NB4 (cell line): ENCODE measurements around the gene CABLES2.
A peak's percentile ranks its signal among the peaks of the same experiment; 100 is the strongest.

Experiments
- DNase-seq: peaks from one replicate; pipeline ENCODE4 v3.0.0; 2010; ENCODE audit warnings: low read depth
- H3K4me3 ChIP-seq: one replicate; pipeline ENCODE4 v1.5.1; 2011; ENCODE audit warnings: mild to moderate bottlenecking, low read depth, low read length, moderate library complexity
- CTCF ChIP-seq: IDR thresholded peaks from one replicate; pipeline ENCODE4 v1.5.1; 2012; ENCODE audit warnings: low read depth, low read length
- MAX ChIP-seq: IDR thresholded peaks from 2 replicates; pipeline ENCODE4 v1.6.1; 2011; ENCODE audit warnings: low read depth, low read length
- MYC ChIP-seq: IDR thresholded peaks from 2 replicates; pipeline ENCODE4 v1.6.1; 2011; ENCODE audit warnings: low read depth, low read length
- POLR2A ChIP-seq: IDR thresholded peaks from 2 replicates; pipeline ENCODE4 v1.6.1; 2011; ENCODE audit warnings: mild to moderate bottlenecking; ENCODE audit not compliant: insufficient read length; ENCODE audit errors: extremely low read depth

Gene CABLES2

GRCh38 chr20:62408055-62408454, 970 bp upstream of the CABLES2 start:
- no peak for DNase-seq
- H3K4me3 ChIP-seq = no peak overlapping the region
- TF ChIP-seq MYC (no peak), MAX (no peak), CTCF (no peak), POLR2A (no peak)

- peak overlapping the region; percentile 63 for H3K4me3 ChIP-seq
- TF ChIP-seq CTCF (no peak), MYC (no peak), POLR2A (no peak), MAX (no peak)
- DNase-seq = no peak
Measured at GRCh38 chr20:62406635-62407176, 379 bp downstream of the CABLES2 start.

GRCh38 chr20:62405981-62406513, 1.0 kb downstream of the CABLES2 start:
- H3K4me3 ChIP-seq = peak overlapping the region; percentile 63
- no peak for TF ChIP-seq MYC
- TF ChIP-seq MAX = no peak
- no peak for TF ChIP-seq POLR2A
- TF ChIP-seq CTCF = no peak
- DNase-seq = no peak

DNA sequence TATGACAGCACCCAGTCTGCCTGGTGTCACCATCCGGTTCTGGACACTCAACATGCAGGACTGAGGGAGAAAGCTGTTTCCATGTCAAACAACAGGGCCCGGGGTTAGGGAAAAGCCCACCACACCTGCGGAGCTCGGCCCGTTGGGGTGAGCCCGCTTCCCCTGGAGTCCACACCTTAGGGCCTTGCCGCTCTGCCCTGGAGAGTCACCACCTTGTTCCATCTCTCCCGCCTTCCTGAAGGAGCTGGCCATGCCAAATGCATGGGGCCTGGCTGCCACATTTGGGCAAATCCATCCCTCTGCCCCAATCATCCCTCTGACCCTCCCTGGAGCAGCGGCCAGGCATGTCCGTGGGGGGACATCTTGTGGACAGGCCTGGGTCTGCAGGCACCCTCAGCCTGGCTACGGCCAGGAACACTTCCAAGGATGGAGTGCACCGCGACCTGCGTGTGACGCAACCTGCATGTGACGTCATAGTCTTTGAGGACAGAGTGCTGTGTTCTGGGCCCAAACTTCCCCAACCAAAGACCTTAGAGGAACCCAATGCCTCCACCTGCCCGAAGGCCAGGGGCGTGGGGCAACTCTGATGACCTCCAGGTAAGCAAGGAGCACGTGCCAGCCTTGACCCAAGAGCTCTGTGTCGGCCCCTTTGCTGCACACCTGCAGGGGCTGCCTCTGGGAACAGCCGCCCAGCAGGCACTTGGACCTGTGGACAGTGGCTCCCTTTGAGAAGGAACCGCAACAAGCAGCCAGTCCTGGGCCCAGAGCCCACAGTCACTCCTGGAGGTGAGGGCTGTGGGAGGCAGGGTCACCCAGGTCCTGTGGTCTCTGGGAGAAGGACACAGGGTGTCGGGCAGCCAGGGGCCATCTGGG, 1.7 kb downstream of the CABLES2 start:
- DNase-seq = peak; percentile 76
- TF ChIP-seq CTCF (peak; percentile 56), MYC (peak; percentile 32; the same call in 1 of the 2 replicates), MAX (no peak), POLR2A (no peak)
- H3K4me3 ChIP-seq = no peak overlapping the region

DNA sequence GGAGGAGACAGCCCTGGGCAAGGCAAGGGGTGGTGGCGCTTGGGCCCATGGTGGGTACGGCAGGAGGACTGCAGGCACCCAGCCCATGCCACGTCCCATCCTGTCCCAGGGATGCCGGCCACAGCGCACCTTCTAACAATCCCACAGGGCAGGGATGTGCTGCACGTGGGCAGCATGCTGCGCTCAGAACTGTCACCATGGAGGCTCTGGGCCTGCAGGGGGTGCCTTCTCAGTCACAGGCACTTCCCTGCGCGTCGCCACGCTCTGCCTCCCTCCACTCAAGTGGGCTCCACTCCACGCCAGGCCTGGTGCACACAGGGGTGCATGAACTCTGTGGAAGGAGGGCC, 2.4 kb downstream of the CABLES2 start:
- H3K4me3 ChIP-seq = no peak overlapping the region
- no peak for DNase-seq
- TF ChIP-seq POLR2A (no peak), CTCF (no peak), MAX (no peak), MYC (no peak)
